Measurements from ENCODE around the gene SLMAP. TPM values are rescaled to one million over a fixed set of nuclear protein-coding genes. Genes with fewer than 3 reads are reported as not detected.
"Not testable (repeated sequence)": the region's sequence is repeated elsewhere in the genome, so short reads cannot be mapped to it uniquely, and the experiment has no call there.

SLMAP gene
- total and polyA plus RNA-seq, 7 experiments from 2014 or later, result 20.2 to 77.1 (median 63.4) TPM

GRCh38 chr3:57805266-57805665, 49.2 kb downstream of the SLMAP start:
- Mint-ChIP-seq H3K9me3 (peaks cover 0 to 3% (median 0%) of the 10 kb centered on the region in 11 donors), H3K4me3 (peak overlapping the region in 7 of 10 donors; percentile 2 to 80 (median 63)), H3K27me3 (no peaks in the 10 kb centered on the region), H3K36me3 (peaks cover 0 to 11% (median 0%) of the 10 kb centered on the region in 5 donors), H3K27ac (peak overlapping the region in 7 of 9 donors; percentile 7 to 94 (median 78)), H3K4me1 (peaks cover 46 to 90% (median 85%) of the 10 kb centered on the region in 7 donors)
- ChIA-PET CTCF (no interaction called here), POLR2A (no interaction called here)
- intact Hi-C loops (cut with micrococcal nuclease), result loop anchor here in 1 of 2 donors (2.0 kb wide), 1 partner anchor 112 kb away; the partner anchor contains the start of gene DENND6A
- ATAC-seq, result no peak
- Histone ChIP-seq H3K27ac (ENCODE audit: low read depth, low read length) (no peak overlapping the region), H3K9me3 (ENCODE audit: control insufficient read depth in 2 of 3, low read length in 3 of 3) (no peaks in the 10 kb centered on the region), H3K27me3 (ENCODE audit: control insufficient read depth in 2 of 2, insufficient read depth in 2 of 2, low read length in 2 of 2) (no peaks in the 10 kb centered on the region), H3K36me3 (ENCODE audit: control insufficient read depth in 2 of 3, insufficient read depth in 3 of 3, low read length in 3 of 3) (no peaks in the 10 kb centered on the region), H3K4me1 (ENCODE audit: control insufficient read depth in 2 of 2, insufficient read depth in 2 of 2, low read length in 2 of 2) (peaks cover 8 to 20% of the 10 kb centered on the region in 2 donors), H3K4me3 (ENCODE audit: low read length) (no peak overlapping the region)
- DNase-seq, result no peak

DNA sequence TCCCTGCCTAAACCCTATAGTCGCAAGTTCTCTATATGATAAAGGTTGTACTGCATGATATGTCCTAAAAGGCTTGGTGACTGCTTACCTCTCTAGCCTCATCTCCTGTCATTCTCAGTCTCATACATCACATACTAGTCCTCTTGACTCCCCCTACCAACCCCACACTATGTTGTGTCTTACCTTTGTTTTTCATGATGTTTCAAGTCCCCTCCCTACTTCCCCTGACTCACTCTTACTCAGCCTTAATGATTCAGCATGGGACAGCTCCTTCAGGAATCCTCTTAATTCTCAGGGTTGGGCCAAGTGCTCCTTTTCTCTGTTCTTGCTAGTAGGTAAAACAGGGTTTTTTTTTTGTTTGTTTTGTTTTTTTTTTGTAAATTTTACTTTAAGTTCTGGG, 49.6 kb downstream of the SLMAP start:
- H3K27ac ChIP-seq (ENCODE audit: low read depth, low read length), result no peak overlapping the region
- Mint-ChIP-seq H3K4me1 (peaks cover 46 to 90% (median 84%) of the 10 kb centered on the region in 7 donors), H3K4me3 (peak overlapping the region in 5 of 10 donors; percentile 2 to 80 (median 35)), H3K27me3 (no peaks in the 10 kb centered on the region), H3K9me3 (peaks cover 0 to 3% (median 0%) of the 10 kb centered on the region in 11 donors), H3K27ac (peak overlapping the region in 5 of 9 donors; percentile 5 to 94 (median 20)), H3K36me3 (peaks cover 0 to 14% (median 3%) of the 10 kb centered on the region in 5 donors)
- H3K9me3 ChIP-seq (ENCODE audit: control insufficient read depth in 2 of 3, low read length in 3 of 3), result no peaks in the 10 kb centered on the region
- no peaks in the 10 kb centered on the region for H3K27me3 ChIP-seq (ENCODE audit: control insufficient read depth in 2 of 2, insufficient read depth in 2 of 2, low read length in 2 of 2)
- H3K4me1 ChIP-seq (ENCODE audit: control insufficient read depth in 2 of 2, insufficient read depth in 2 of 2, low read length in 2 of 2), result peaks cover 8 to 20% of the 10 kb centered on the region in 2 donors
- H3K36me3 ChIP-seq (ENCODE audit: control insufficient read depth in 2 of 3, insufficient read depth in 3 of 3, low read length in 3 of 3), result no peaks in the 10 kb centered on the region
- no peak overlapping the region for H3K4me3 ChIP-seq (ENCODE audit: low read length)
- ATAC-seq (peak; percentile 46), DNase-seq (no peak)
- intact Hi-C loops (cut with micrococcal nuclease), result loop anchor here in 1 of 2 donors (2.0 kb wide), 1 partner anchor 113 kb away; the partner anchor contains the start of gene DENND6A
- ChIA-PET CTCF (no interaction called here), POLR2A (interaction anchor here (0.9 kb wide), 1 partner anchor 9 kb away, joined by 3 read pairs; no protein-coding TSS in a partner anchor)

DNA sequence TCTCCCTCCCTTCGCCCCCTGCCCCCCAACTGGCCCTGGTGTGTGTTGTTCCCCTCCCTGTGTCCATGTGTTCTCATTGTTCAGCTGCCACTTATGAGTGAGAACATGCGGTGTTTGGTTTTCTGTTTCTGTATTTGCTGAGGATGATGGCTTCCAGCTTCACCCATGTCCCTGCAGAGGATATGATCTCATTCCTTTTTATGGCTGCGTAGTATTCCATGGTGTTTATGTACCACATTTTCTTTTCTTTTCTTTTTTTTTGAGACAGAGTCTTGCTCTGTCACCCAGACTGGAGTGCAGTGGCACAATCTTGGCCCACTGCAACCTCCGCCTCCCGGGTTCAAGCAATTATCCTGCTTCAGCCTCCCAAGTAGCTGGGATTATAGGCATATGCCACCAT, 50.1 kb downstream of the SLMAP start:
- H3K4me1 ChIP-seq (ENCODE audit: control insufficient read depth in 2 of 2, insufficient read depth in 2 of 2, low read length in 2 of 2), result peaks cover 8 to 20% of the 10 kb centered on the region in 2 donors
- H3K9me3 ChIP-seq (ENCODE audit: control insufficient read depth in 2 of 3, low read length in 3 of 3); H3K36me3 ChIP-seq (ENCODE audit: control insufficient read depth in 2 of 3, insufficient read depth in 3 of 3, low read length in 3 of 3); H3K27me3 ChIP-seq (ENCODE audit: control insufficient read depth in 2 of 2, insufficient read depth in 2 of 2, low read length in 2 of 2); ATAC-seq; H3K4me3 ChIP-seq (ENCODE audit: low read length); DNase-seq; H3K27ac ChIP-seq (ENCODE audit: low read depth, low read length); intact Hi-C loops (cut with micrococcal nuclease); CTCF ChIA-PET; H3K27me3 Mint-ChIP-seq; H3K9me3 Mint-ChIP-seq: not testable (repeated sequence)
- H3K36me3 Mint-ChIP-seq, result peaks cover 0 to 15% (median 7%) of the 10 kb centered on the region in 5 donors
- H3K4me3 Mint-ChIP-seq, result peak overlapping the region in 1 of 10 donors; percentile 80
- peak overlapping the region in 2 of 9 donors; percentile 47 to 94 for H3K27ac Mint-ChIP-seq
- POLR2A ChIA-PET, result interaction anchor here (0.9 kb wide), 1 partner anchor 8 kb away, joined by 3 read pairs; no protein-coding TSS in a partner anchor
- peaks cover 46 to 90% (median 85%) of the 10 kb centered on the region in 7 donors for H3K4me1 Mint-ChIP-seq

DNA sequence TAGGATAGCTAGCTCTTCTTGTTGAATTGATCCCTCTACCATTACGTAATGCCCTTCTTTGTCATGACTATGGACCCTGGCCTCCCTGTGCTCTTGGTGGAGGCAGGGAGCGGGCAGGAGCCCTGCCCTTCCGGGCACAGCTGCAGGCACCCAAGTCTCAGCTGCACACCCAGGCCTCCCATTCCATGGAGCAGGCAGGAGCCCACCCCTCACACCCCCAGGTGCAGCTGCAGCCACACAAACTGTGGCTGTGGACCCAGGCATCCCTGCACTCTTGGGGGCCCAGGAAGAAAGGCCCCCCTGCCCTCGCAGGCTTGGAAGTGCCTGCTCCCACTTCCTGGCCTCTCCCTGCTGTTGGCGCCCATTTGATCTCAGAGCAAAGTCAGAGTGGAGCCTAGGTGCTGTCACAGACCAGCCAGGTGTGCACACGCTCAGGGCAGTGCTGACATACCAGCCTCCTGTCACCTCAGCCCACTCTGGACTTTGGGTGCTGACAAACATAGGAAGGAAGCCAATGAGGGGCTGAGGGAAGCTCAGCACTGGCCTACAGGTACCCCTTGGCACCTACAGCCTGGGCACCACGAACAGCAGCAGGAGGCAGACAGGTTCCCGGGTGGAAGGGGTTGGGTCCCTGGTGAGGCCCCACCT, 53.0 kb downstream of the SLMAP start:
- ChIA-PET CTCF (interaction anchor here (1.2 to 1.3 kb wide), 2 partner anchors 11 to 17 kb away, joined by 3 read pairs; no protein-coding TSS in a partner anchor), POLR2A (no interaction called here)
- ATAC-seq, result no peak
- peak overlapping the region in 2 of 10 donors; percentile 58 to 64 for H3K4me3 Mint-ChIP-seq
- intact Hi-C loops (cut with micrococcal nuclease), result no loop called here
- peaks cover 0 to 19% (median 14%) of the 10 kb centered on the region in 5 donors for H3K36me3 Mint-ChIP-seq
- no peak for DNase-seq
- no peaks in the 10 kb centered on the region for H3K27me3 Mint-ChIP-seq
- Histone ChIP-seq H3K27me3 (ENCODE audit: control insufficient read depth in 2 of 2, insufficient read depth in 2 of 2, low read length in 2 of 2) (no peaks in the 10 kb centered on the region), H3K4me1 (ENCODE audit: control insufficient read depth in 2 of 2, insufficient read depth in 2 of 2, low read length in 2 of 2) (peaks cover 3 to 18% of the 10 kb centered on the region in 2 donors), H3K4me3 (ENCODE audit: low read length) (no peak overlapping the region), H3K27ac (ENCODE audit: low read depth, low read length) (no peak overlapping the region), H3K9me3 (ENCODE audit: control insufficient read depth in 2 of 3, low read length in 3 of 3) (no peaks in the 10 kb centered on the region), H3K36me3 (ENCODE audit: control insufficient read depth in 2 of 3, insufficient read depth in 3 of 3, low read length in 3 of 3) (no peaks in the 10 kb centered on the region)
- peaks cover 0 to 5% (median 0%) of the 10 kb centered on the region in 11 donors for H3K9me3 Mint-ChIP-seq
- H3K4me1 Mint-ChIP-seq, result peaks cover 31 to 77% (median 66%) of the 10 kb centered on the region in 7 donors
- H3K27ac Mint-ChIP-seq, result peak overlapping the region in 1 of 9 donors; percentile 49

GRCh38 chr3:57809609-57809968, 53.5 kb downstream of the SLMAP start:
- ChIA-PET CTCF (no interaction called here), POLR2A (no interaction called here)
- H3K4me3 ChIP-seq (ENCODE audit: low read length), result no peak overlapping the region
- H3K9me3 ChIP-seq (ENCODE audit: control insufficient read depth in 2 of 3, low read length in 3 of 3), result no peaks in the 10 kb centered on the region
- H3K27me3 ChIP-seq (ENCODE audit: control insufficient read depth in 2 of 2, insufficient read depth in 2 of 2, low read length in 2 of 2), result no peaks in the 10 kb centered on the region
- Mint-ChIP-seq H3K4me3 (no peak overlapping the region), H3K27me3 (no peaks in the 10 kb centered on the region), H3K4me1 (peaks cover 32 to 77% (median 66%) of the 10 kb centered on the region in 7 donors), H3K27ac (no peak overlapping the region), H3K9me3 (peaks cover 0 to 5% (median 0%) of the 10 kb centered on the region in 11 donors), H3K36me3 (peaks cover 0 to 19% (median 14%) of the 10 kb centered on the region in 5 donors)
- intact Hi-C loops (cut with micrococcal nuclease), result no loop called here
- no peak for ATAC-seq
- no peak for DNase-seq
- peaks cover 2 to 19% of the 10 kb centered on the region in 2 donors for H3K4me1 ChIP-seq (ENCODE audit: control insufficient read depth in 2 of 2, insufficient read depth in 2 of 2, low read length in 2 of 2)
- no peak overlapping the region for H3K27ac ChIP-seq (ENCODE audit: low read depth, low read length)
- no peaks in the 10 kb centered on the region for H3K36me3 ChIP-seq (ENCODE audit: control insufficient read depth in 2 of 3, insufficient read depth in 3 of 3, low read length in 3 of 3)

DNA sequence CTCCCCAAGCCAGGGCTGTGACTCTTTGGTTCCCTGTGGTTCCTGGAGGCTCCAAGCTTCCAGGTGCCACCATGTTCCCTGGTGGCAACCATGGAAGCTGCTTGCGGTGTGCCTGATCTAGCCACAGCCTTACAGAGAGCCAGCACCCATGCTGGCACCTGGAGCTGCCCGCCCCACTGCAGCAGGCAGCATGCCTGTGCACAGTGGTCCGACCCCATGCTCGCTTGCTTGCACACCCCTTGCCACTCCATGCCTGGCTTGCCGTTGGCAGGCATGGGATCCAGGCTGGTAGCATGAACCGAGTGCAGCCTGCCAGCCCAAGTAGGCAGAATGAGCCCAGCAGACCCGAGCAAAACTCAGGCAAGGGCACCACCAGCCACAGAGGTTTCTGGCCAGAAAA, 53.9 kb downstream of the SLMAP start:
- ChIA-PET CTCF (no interaction called here), POLR2A (no interaction called here)
- no peaks in the 10 kb centered on the region for H3K27me3 Mint-ChIP-seq
- peaks cover 0 to 19% (median 14%) of the 10 kb centered on the region in 5 donors for H3K36me3 Mint-ChIP-seq
- Histone ChIP-seq H3K9me3 (ENCODE audit: control insufficient read depth in 2 of 3, low read length in 3 of 3) (no peaks in the 10 kb centered on the region), H3K27me3 (ENCODE audit: control insufficient read depth in 2 of 2, insufficient read depth in 2 of 2, low read length in 2 of 2) (no peaks in the 10 kb centered on the region), H3K4me3 (ENCODE audit: low read length) (no peak overlapping the region), H3K4me1 (ENCODE audit: control insufficient read depth in 2 of 2, insufficient read depth in 2 of 2, low read length in 2 of 2) (peaks cover 6 to 19% of the 10 kb centered on the region in 2 donors), H3K27ac (ENCODE audit: low read depth, low read length) (no peak overlapping the region), H3K36me3 (ENCODE audit: control insufficient read depth in 2 of 3, insufficient read depth in 3 of 3, low read length in 3 of 3) (no peaks in the 10 kb centered on the region)
- DNase-seq (no peak), ATAC-seq (no peak)
- H3K9me3 Mint-ChIP-seq, result peaks cover 0 to 5% (median 0%) of the 10 kb centered on the region in 11 donors
- H3K27ac Mint-ChIP-seq, result no peak overlapping the region
- intact Hi-C loops (cut with micrococcal nuclease), result no loop called here
- H3K4me3 Mint-ChIP-seq, result no peak overlapping the region
- H3K4me1 Mint-ChIP-seq, result peaks cover 29 to 77% (median 66%) of the 10 kb centered on the region in 7 donors

Measured in naive thymus-derived CD4-positive, alpha-beta T cell (primary cell).